Lower lobe of right lung (tissue), 2 donors: Measurements from ENCODE around the gene TMEM272. TPM values are rescaled to one million over a fixed set of nuclear protein-coding genes. Genes with fewer than 3 reads are reported as not detected.

Source experiments
- ATAC-seq, 2 donors: fragments of 200-7000 bp; cut with Tn5 transposase; one replicate each; pipeline ENCODE4 v1.9.1; 2020 to 2022; ENCODE audit warnings: mild to moderate bottlenecking in 2 of 2, moderate library complexity in 2 of 2
- DNase-seq: peaks from one replicate; pipeline ENCODE4 v3.0.0-alpha.2; 2020
- H3K27ac ChIP-seq: fragments of 200-600 bp; one replicate; pipeline ENCODE4 v1.8.0; 2022
- H3K27me3 ChIP-seq: fragments of 200-600 bp; one replicate; pipeline ENCODE4 v1.8.0; 2022; ENCODE audit warnings: low read depth
- H3K36me3 ChIP-seq: fragments of 200-600 bp; one replicate; pipeline ENCODE4 v1.8.0; 2022; ENCODE audit warnings: mild to moderate bottlenecking
- H3K4me1 ChIP-seq: fragments of 200-600 bp; one replicate; pipeline ENCODE4 v1.8.0; 2022
- H3K4me3 ChIP-seq: fragments of 200-600 bp; one replicate; pipeline ENCODE4 v1.8.0; 2022; ENCODE audit warnings: mild to moderate bottlenecking
- H3K9me3 ChIP-seq: fragments of 200-600 bp; one replicate; pipeline ENCODE4 v1.8.0; 2022
- CTCF ChIP-seq: fragments of 200-600 bp; IDR thresholded peaks from one replicate; pipeline ENCODE4 v1.8.0; 2022; ENCODE audit warnings: antibody characterized with exemption, mild to moderate bottlenecking
- intact Hi-C: fragments of 100-400 bp; cut with DNase I; formaldehyde crosslinking; loops from one replicate; pipeline ENCODE4 v1.11.0; 2022
- total RNA-seq: library from RNA; stranded (reverse); fragmentation: NEBNext Ultra II Directional; extraction: Animal tissue kit (Norgen Biotek cat#: 25700); gene quantifications from one replicate; pipeline ENCODE4 v1.2.1, GENCODE V29; 2021
- donor health status: DM: no; HTN: yes; CAD: no; lungs with severe emphysema.

Gene TMEM272
- total RNA-seq, 1 donor from 2014 or later: 0.09 TPM

- no peaks in the 10 kb centered on the region for H3K27me3 ChIP-seq
- intact Hi-C loops: no loop called here
- no peak overlapping the region for H3K4me3 ChIP-seq
- no peaks in the 10 kb centered on the region for H3K9me3 ChIP-seq
- H3K4me1 ChIP-seq: no peaks in the 10 kb centered on the region
- H3K36me3 ChIP-seq: no peaks in the 10 kb centered on the region
- no peak overlapping the region for H3K27ac ChIP-seq
- no peak for TF ChIP-seq CTCF
- DNase-seq (no peak), ATAC-seq (no peak)
Observed at GRCh38 chr13:51843529-51843928, 1.4 kb downstream of the TMEM272 start.

- Histone ChIP-seq H3K27ac (no peak overlapping the region), H3K4me3 (no peak overlapping the region), H3K36me3 (no peaks in the 10 kb centered on the region), H3K27me3 (no peaks in the 10 kb centered on the region), H3K9me3 (no peaks in the 10 kb centered on the region), H3K4me1 (no peaks in the 10 kb centered on the region)
- DNase-seq: no peak
- TF ChIP-seq CTCF: no peak
- intact Hi-C loops: no loop called here
- ATAC-seq: no peak
Observed at GRCh38 chr13:51841732-51842131, 3.2 kb downstream of the TMEM272 start.

GRCh38 chr13:51840917-51841316 is 4.1 kb downstream of the TMEM272 start:
- no peaks in the 10 kb centered on the region for H3K4me1 ChIP-seq

GRCh38 chr13:51839711-51840540 is 5.1 kb downstream of the TMEM272 start:
- Histone ChIP-seq H3K4me1 (no peaks in the 10 kb centered on the region), H3K27me3 (peaks cover 3% of the 10 kb centered on the region), H3K36me3 (no peaks in the 10 kb centered on the region), H3K4me3 (no peak overlapping the region), H3K9me3 (no peaks in the 10 kb centered on the region), H3K27ac (no peak overlapping the region)
- no peak for DNase-seq
- no peak for TF ChIP-seq CTCF
- ATAC-seq: no peak
- intact Hi-C loops: no loop called here

More at GRCh38 chr13:51840917-51841316, 4.1 kb downstream of the TMEM272 start:
- intact Hi-C loops: no loop called here
- no peaks in the 10 kb centered on the region for H3K27me3 ChIP-seq
- no peak overlapping the region for H3K4me3 ChIP-seq
- H3K27ac ChIP-seq: no peak overlapping the region
- ATAC-seq (no peak), DNase-seq (no peak)
- H3K9me3 ChIP-seq: no peaks in the 10 kb centered on the region
- H3K36me3 ChIP-seq: no peaks in the 10 kb centered on the region
- TF ChIP-seq CTCF: no peak

GRCh38 chr13:51838240-51838846 is 6.6 kb downstream of the TMEM272 start:
- no peaks in the 10 kb centered on the region for H3K36me3 ChIP-seq
- no peak overlapping the region for H3K4me3 ChIP-seq
- intact Hi-C loops: no loop called here
- H3K27ac ChIP-seq: no peak overlapping the region
- peaks cover 3% of the 10 kb centered on the region for H3K27me3 ChIP-seq
- TF ChIP-seq CTCF: no peak
- no peaks in the 10 kb centered on the region for H3K4me1 ChIP-seq
- DNase-seq: no peak
- no peak for ATAC-seq
- H3K9me3 ChIP-seq: no peaks in the 10 kb centered on the region
